ENCODE data around the gene ST3GAL4. TPM values are rescaled to one million over a fixed set of nuclear protein-coding genes. Genes with fewer than 3 reads are reported as not detected.
A peak's percentile ranks its signal among the peaks of the same experiment; 100 is the strongest.

The ST3GAL4 gene
- total and polyA plus RNA-seq, 2 of the 8 experiments (the other 6 are each of a cell fraction or from before 2014, with no cell fraction given): 15.6 to 20.0 TPM

- Histone ChIP-seq H4K8ac (ENCODE audit: extremely low read depth, insufficient read depth, low read length) (peak overlapping the region; percentile 45; the same call in 1 of the 2 replicates), H3K27ac (ENCODE audit: low read depth, low read length) (no peak overlapping the region), H4K91ac (replicated peaks; ENCODE audit: insufficient read length, low read length) (no peak overlapping the region), H2BK120ac (replicated peaks; ENCODE audit: low read depth, low read length) (no peak overlapping the region), H3K56ac (replicated peaks; ENCODE audit: insufficient read length, low read depth, low read length) (no peak overlapping the region), H3K79me1 (ENCODE audit: low read depth, low read length) (peaks cover 2% of the 10 kb centered on the region; the same call in 1 of the 2 replicates), H2BK5ac (ENCODE audit: low read depth, low read length) (peak overlapping the region; percentile 60; the same call in 1 of the 2 replicates), H3K4ac (replicated peaks; ENCODE audit: insufficient read length, low read depth, low read length) (peak overlapping the region; percentile 3), H3K4me3 (ENCODE audit: extremely low read depth in 1 of 4, insufficient read depth in 2 of 4, low read depth in 3 of 4, low read length in 4 of 4) (no peak overlapping the region), H2AFZ (ENCODE audit: low read length) (no peak overlapping the region), H3K14ac (ENCODE audit: insufficient read length) (no peak overlapping the region), H3K36me3 (ENCODE audit: control insufficient read depth in 2 of 4, insufficient read depth in 4 of 4, low read length in 3 of 4) (no peaks in the 10 kb centered on the region), H3K79me2 (ENCODE audit: control insufficient read depth in 1 of 2, insufficient read depth in 2 of 2, low read length in 2 of 2) (no peaks in the 10 kb centered on the region; a peak in 1 of 4 replicates), H3K23ac (ENCODE audit: insufficient read length) (no peak overlapping the region), H2AK5ac (ENCODE audit: low read depth, low read length) (no peak overlapping the region; the same call in 1 of the 2 replicates), H3K27me3 (replicated peaks in 1 of 4; ENCODE audit: control insufficient read depth in 3 of 4, extremely low read depth in 1 of 4, insufficient read depth in 3 of 4, low read length in 3 of 4) (no peaks in the 10 kb centered on the region), H4K20me1 (replicated peaks in 1 of 2; ENCODE audit: control insufficient read depth in 1 of 2, insufficient read depth in 2 of 2, low read length in 2 of 2) (peaks cover 0 to 5% of the 10 kb centered on the region in 2 experiments), H3K23me2 (ENCODE audit: low read depth, low read length) (0 out of 2 replicates have a peak, but pooled peaks cover 3% of the 10 kb centered on the region), H3K4me2 (ENCODE audit: insufficient read depth in 1 of 2, low read depth in 2 of 2, low read length in 2 of 2) (0 out of 4 replicates have a peak overlapping the region, but pooled peaks of 1 of the 2 experiments have one; percentile 14), H2BK15ac (ENCODE audit: low read length) (0 out of 2 replicates have a peak overlapping the region, but pooled peaks have one; percentile 16), H2BK12ac (ENCODE audit: low read depth, low read length) (peak overlapping the region; percentile 90; the same call in 1 of the 2 replicates), H3K9me3 (ENCODE audit: insufficient read depth in 2 of 2, low read depth in 1 of 2, low read length in 1 of 2) (no peaks in the 10 kb centered on the region), H2BK20ac (ENCODE audit: low read length) (no peak overlapping the region; the same call in 1 of the 2 replicates), H3K4me1 (replicated peaks in 1 of 4; ENCODE audit: control insufficient read depth in 3 of 4, insufficient read depth in 4 of 4, low read length in 3 of 4) (peaks cover 0 to 18% (median 6%) of the 10 kb centered on the region in 4 experiments; a peak in 5 of 7 replicates), H4K5ac (ENCODE audit: insufficient read length, low read depth, low read length) (no peak overlapping the region), H3K18ac (ENCODE audit: extremely low read depth, low read length) (no peak overlapping the region; the same call in none of the 2 replicates), H3K9ac (replicated peaks in 1 of 4; ENCODE audit: extremely low read depth in 1 of 4, low read depth in 3 of 4, low read length in 3 of 4) (no peak overlapping the region)
- POLR2A ChIA-PET (ENCODE audit: partially characterized antibody): no interaction called here
- no peak for FAIRE-seq
- CTCF ChIA-PET (ENCODE audit: partially characterized antibody): interaction anchor here (1.1 to 6.5 kb wide), 5 partner anchors 11 to 140 kb away, joined by 3 to 31 read pairs (median 6); no protein-coding TSS in a partner anchor
- 84% methylated on average over 6 of the region's 12 CpGs; no CpG with 5 or more reads in 1 of the 2 experiments for WGBS, 2 experiments (ENCODE audit: extremely low coverage in 1 of 2, insufficient coverage in 1 of 2, insufficient read length in 1 of 2, insufficient replicate concordance in 2 of 2, low coverage in 1 of 2, low lambda C conversion rate in 2 of 2, missing lambda C conversion rate in 1 of 2)
- no peak for DNase-seq (ENCODE audit: low read depth in 1 of 2, low spot score in 2 of 2)
- no peak for TF ChIP-seq SUZ12 (IDR thresholded peaks at IDR 0.05; ENCODE audit: low read length)
- no peak for TF ChIP-seq RNF2 (IDR thresholded peaks at IDR 0.05; ENCODE audit: borderline replicate concordance, low read depth, low read length, missing control alignments, poor library complexity, severe bottlenecking)
- TF ChIP-seq E2F6 (IDR thresholded peaks at IDR 0.05): no peak
- TF ChIP-seq CEBPB (IDR thresholded peaks at IDR 0.05; ENCODE audit: low read depth, low read length): no peak
- TF ChIP-seq POU5F1 (IDR thresholded peaks at IDR 0.05; ENCODE audit: low read depth, low read length): no peak
- no peak for TF ChIP-seq PHF8 (conservative IDR thresholded peaks at IDR 0.05; ENCODE audit: low read depth, low read length)
- no peak for TF ChIP-seq MAFK (IDR thresholded peaks at IDR 0.05; ENCODE audit: low read depth, low read length)
- no peak for TF ChIP-seq SIN3A (conservative IDR thresholded peaks at IDR 0.05 in 1 of 2, IDR thresholded peaks at IDR 0.05 in 1 of 2; ENCODE audit: low read depth in 1 of 2, low read length in 2 of 2)
- TF ChIP-seq ATF2 (IDR thresholded peaks at IDR 0.05; ENCODE audit: low read length): no peak
These were observed 79.5 kb downstream of the ST3GAL4 start for GRCh38 chr11:126434950-126435335.
